Chondrocyte (in vitro differentiated cells): ENCODE measurements around the gene LILRA1. TPM values are rescaled to one million over a fixed set of nuclear protein-coding genes. Genes with fewer than 3 reads are reported as not detected.
"Not testable (repeated sequence)": the region's sequence is repeated elsewhere in the genome, so short reads cannot be mapped to it uniquely, and the experiment has no call there.

Experiments used
- DNase-seq: peaks from one replicate; pipeline ENCODE4 v3.0.0; 2021; ENCODE audit warnings: mixed read lengths, low spot score
- H3K27ac Mint-ChIP-seq: one replicate; pipeline ENCODE4 v1.8.0; 2021; ENCODE audit warnings: mild to moderate bottlenecking, moderate library complexity, mixed read lengths; ENCODE audit not compliant: unreplicated experiment
- H3K27me3 Mint-ChIP-seq: 2 replicates; pipeline ENCODE4 v1.8.0; 2021; ENCODE audit warnings: low read depth, mixed read lengths
- H3K36me3 Mint-ChIP-seq: 2 replicates; pipeline ENCODE4 v1.8.0; 2021; ENCODE audit warnings: low read depth, mixed read lengths
- H3K4me1 Mint-ChIP-seq: 2 replicates; pipeline ENCODE4 v1.8.0; 2021; ENCODE audit warnings: low read depth, mild to moderate bottlenecking, mixed read lengths
- H3K4me3 Mint-ChIP-seq: one replicate; pipeline ENCODE4 v1.8.0; 2021; ENCODE audit warnings: mild to moderate bottlenecking, moderate library complexity, mixed read lengths; ENCODE audit not compliant: unreplicated experiment
- H3K9me3 Mint-ChIP-seq: 2 replicates; pipeline ENCODE4 v1.8.0; 2021; ENCODE audit warnings: low read depth, mixed read lengths
- CTCF ChIP-seq: fragments of 200-600 bp; sonication (generic); IDR thresholded peaks from 2 replicates; pipeline ENCODE4 v1.5.0; 2021; ENCODE audit warnings: antibody characterized with exemption, mild to moderate bottlenecking, moderate library complexity
- total RNA-seq: library from RNA; stranded (reverse); gene quantifications from 3 replicates; pipeline ENCODE4 v1.2.1, GENCODE V29; 2021

LILRA1 gene
- total RNA-seq, 1 donor from 2014 or later: not detected

DNA sequence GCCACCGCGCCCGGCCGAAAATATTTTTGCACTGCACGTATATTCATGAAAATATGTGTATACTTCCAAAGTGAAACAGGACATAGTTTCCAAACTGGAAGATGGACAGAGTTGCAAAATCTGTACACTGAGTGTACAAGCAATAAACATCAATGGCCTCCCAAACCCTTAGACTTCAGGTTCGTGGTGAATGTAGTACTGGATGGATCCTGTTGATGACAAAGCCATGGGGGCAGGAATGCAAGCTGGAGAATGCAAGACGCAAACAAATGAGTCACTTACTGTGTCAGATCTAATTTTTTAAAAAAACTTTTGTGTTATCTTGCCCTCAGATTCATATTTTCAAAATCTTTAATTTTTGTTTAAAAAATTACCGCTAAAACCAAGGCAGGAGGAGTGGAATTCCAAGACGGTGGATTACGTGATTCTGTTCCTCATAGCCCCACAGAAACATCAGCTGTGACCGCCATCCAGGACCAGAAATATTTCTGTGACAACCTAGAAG lies 32.5 kb upstream of the LILRA1 start:
- H3K9me3 Mint-ChIP-seq: peaks cover 13% of the 10 kb centered on the region
- TF ChIP-seq CTCF: no peak
- H3K36me3 Mint-ChIP-seq: no peaks in the 10 kb centered on the region
- H3K4me3 Mint-ChIP-seq: no peak overlapping the region
- H3K4me1 Mint-ChIP-seq: no peaks in the 10 kb centered on the region
- no peak for DNase-seq
- H3K27ac Mint-ChIP-seq: no peak overlapping the region
- H3K27me3 Mint-ChIP-seq: no peaks in the 10 kb centered on the region

DNA sequence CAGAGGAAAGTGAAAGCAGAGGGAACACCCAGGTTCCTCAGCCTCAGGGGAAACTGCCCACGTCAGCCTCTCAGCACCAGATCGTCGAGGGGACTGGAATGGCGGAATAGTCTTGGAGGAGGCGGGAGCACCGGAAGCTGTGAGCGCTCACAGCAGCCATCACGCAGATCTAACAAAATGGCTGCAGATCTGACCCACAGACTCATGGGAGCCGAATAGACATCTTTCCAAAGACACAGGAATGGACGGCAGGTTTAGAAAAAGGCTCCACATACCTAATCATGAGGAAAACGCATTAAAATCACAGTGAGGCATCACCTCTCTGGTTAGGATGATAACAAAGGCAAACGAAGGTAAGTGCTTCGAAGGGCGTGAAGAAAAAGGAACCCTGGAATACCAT lies 31.6 kb upstream of the LILRA1 start:
- peaks cover 12% of the 10 kb centered on the region for H3K9me3 Mint-ChIP-seq
- TF ChIP-seq CTCF: no peak
- no peaks in the 10 kb centered on the region for H3K36me3 Mint-ChIP-seq
- no peaks in the 10 kb centered on the region for H3K4me1 Mint-ChIP-seq
- no peak overlapping the region for H3K27ac Mint-ChIP-seq
- DNase-seq: no peak
- H3K27me3 Mint-ChIP-seq: no peaks in the 10 kb centered on the region
- no peak overlapping the region for H3K4me3 Mint-ChIP-seq

DNA sequence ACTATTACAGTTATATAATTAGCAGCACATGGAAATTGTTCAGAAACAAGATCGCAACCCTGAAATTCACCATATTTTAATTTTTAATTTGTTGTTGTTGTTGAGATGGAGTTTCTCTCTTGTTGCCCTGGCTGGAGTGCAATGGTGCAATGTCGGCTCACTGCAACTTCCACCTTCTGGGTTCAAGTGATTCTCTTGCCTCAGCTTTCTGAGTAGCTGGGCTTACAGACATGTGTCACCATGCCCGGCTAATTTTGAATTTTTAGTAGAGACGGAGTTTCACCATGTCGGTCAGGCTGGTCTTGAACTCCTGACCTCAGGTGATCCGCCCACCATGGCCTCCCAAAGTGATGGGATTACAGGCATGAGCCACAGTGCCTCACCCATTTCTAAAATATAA lies 30.2 kb upstream of the LILRA1 start:
- not testable (repeated sequence) for H3K4me3 Mint-ChIP-seq, H3K27me3 Mint-ChIP-seq, DNase-seq, H3K36me3 Mint-ChIP-seq, H3K4me1 Mint-ChIP-seq, H3K27ac Mint-ChIP-seq
- peaks cover 16% of the 10 kb centered on the region for H3K9me3 Mint-ChIP-seq

GRCh38 chr19:54570316-54570715 lies 23.1 kb upstream of the LILRA1 start:
- Mint-ChIP-seq H3K4me3 (no peak overlapping the region), H3K27me3 (no peaks in the 10 kb centered on the region), H3K9me3 (peaks cover 21% of the 10 kb centered on the region), H3K36me3 (no peaks in the 10 kb centered on the region), H3K4me1 (no peaks in the 10 kb centered on the region), H3K27ac (no peak overlapping the region)
- DNase-seq: no peak
- no peak for TF ChIP-seq CTCF

DNA sequence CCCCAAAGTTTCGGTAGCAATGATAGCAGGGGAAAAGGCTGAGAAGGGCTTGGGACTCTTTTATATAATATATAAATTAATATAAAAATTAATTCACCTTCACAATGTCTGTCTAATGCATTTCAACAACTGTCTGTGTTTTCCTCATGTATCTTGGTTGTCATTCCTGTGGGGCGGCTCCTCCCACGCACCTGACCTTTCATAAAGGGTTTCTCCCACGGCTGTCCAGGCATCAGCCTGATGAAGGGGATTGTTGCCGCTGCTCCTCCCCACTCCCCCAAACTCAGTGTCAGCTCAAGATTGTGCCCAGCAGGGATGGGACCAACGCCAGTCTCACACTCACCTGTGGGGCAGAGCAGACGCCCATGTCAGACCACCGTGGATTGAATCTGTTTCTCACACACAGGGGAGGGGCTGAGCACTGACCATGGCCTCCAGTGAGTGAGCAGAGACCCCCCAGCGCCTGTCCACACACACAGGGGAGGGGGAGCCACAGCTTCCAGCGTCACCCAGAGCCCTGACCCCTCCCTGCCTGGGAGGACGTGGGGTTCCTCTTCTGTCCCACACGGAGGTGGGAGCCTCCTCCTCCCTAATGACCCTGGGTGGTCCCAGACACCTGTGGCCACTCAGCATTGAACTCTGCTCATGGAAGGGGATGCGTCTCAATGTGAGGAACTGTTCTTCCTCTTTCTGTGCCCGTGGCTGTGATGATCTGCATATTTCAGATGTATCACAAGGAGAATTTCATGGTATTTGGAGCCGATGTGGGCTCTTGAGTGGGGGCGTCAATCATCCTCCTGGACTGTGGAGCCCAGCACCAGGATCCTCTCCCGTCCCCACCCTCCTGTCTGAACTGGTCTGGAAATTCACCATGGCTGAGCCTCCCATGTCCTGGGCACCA lies 21.5 kb upstream of the LILRA1 start:
- H3K27ac Mint-ChIP-seq, H3K4me1 Mint-ChIP-seq, H3K4me3 Mint-ChIP-seq, H3K27me3 Mint-ChIP-seq, H3K36me3 Mint-ChIP-seq, DNase-seq: not testable (repeated sequence)
- H3K9me3 Mint-ChIP-seq: peaks cover 24% of the 10 kb centered on the region

- H3K36me3 Mint-ChIP-seq: no peaks in the 10 kb centered on the region
- no peak overlapping the region for H3K4me3 Mint-ChIP-seq
- DNase-seq: no peak
- H3K4me1 Mint-ChIP-seq: no peaks in the 10 kb centered on the region
- no peak overlapping the region for H3K27ac Mint-ChIP-seq
- TF ChIP-seq CTCF: no peak
- H3K27me3 Mint-ChIP-seq: no peaks in the 10 kb centered on the region
- peaks cover 26% of the 10 kb centered on the region for H3K9me3 Mint-ChIP-seq
Measured at GRCh38 chr19:54572696-54573311, 20.6 kb upstream of the LILRA1 start.
